GM18498 (cell line): ENCODE data around the gene CCDC106.

Source experiments
- ATAC-seq: cut with Tn5 transposase; IDR thresholded peaks from one replicate; pipeline ENCODE4 v1.9.1; 2021; ENCODE audit warnings: mild to moderate bottlenecking, moderate library complexity; ENCODE audit not compliant: unreplicated experiment

CCDC106 gene

GRCh38 chr19:55679343-55680257 lies 31.6 kb downstream of the CCDC106 start:
- no peak for ATAC-seq

GRCh38 chr19:55680339-55681130 lies 32.5 kb downstream of the CCDC106 start:
- no peak for ATAC-seq

- ATAC-seq: no peak
Measured at GRCh38 chr19:55681131-55682092, 33.4 kb downstream of the CCDC106 start.

- no peak for ATAC-seq
Measured at GRCh38 chr19:55683449-55684261, 35.6 kb downstream of the CCDC106 start.

- no peak for ATAC-seq
Measured at GRCh38 chr19:55684946-55685681, 37.1 kb downstream of the CCDC106 start.

GRCh38 chr19:55685776-55686175 lies 37.8 kb downstream of the CCDC106 start:
- no peak for ATAC-seq

- ATAC-seq: no peak
Measured at GRCh38 chr19:55686311-55687050, 38.5 kb downstream of the CCDC106 start.

GRCh38 chr19:55687281-55688201 lies 39.5 kb downstream of the CCDC106 start:
- ATAC-seq: no peak

- no peak for ATAC-seq
Measured at GRCh38 chr19:55688422-55689218, 40.6 kb downstream of the CCDC106 start.

- no peak for ATAC-seq
Measured at GRCh38 chr19:55689411-55690108, 41.5 kb downstream of the CCDC106 start.

- ATAC-seq: no peak
Measured at GRCh38 chr19:55690109-55690768, 42.2 kb downstream of the CCDC106 start.

- no peak for ATAC-seq
Measured at GRCh38 chr19:55690769-55691545, 42.9 kb downstream of the CCDC106 start.

- ATAC-seq: no peak
Measured at GRCh38 chr19:55691561-55692481, 43.8 kb downstream of the CCDC106 start.

- ATAC-seq: no peak
Measured at GRCh38 chr19:55692681-55693081, 44.7 kb downstream of the CCDC106 start.
